ENCODE results near the gene ANO10.
A peak's percentile ranks its signal among the peaks of the same experiment; 100 is the strongest.

ANO10 gene

DNA sequence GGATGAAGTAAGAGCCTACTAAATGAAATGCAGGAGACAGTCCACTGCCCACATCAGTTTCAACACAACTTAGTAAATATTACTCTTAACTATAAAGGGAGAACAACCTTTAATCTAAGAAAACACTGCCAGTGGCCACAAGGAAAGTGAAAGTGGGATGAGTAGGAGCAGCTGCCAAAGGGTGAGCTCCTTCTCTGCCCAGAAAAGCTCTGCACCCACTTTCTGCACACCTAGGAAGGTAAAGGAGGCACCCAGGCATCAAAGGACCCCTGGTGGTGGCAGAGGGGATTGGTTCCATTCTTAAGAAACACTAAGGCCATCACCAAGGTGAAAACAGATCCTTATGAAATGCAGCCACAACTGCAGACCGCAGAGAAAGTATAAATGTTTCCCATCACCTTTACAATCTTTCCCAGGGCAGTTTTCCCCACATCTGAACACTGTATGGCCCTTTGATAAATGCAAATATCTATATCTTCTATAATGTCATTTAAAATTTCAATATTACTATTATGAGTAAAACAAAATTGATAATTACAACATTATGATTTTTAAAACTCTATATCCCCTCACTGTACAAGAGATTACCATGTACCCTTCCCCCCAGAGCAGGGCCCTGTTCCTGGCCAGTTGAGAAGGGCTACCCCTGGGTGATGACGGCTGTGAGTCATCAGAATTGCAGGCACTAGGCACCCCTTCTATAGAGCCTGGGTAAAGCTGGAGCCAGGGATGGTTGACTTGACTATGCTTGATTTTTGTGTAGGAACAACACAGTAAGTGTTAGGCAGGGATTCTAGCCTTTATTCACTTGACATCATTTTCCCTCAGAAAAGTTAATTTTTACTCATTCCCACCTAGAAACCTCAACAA is 243.5 kb downstream of the ANO10 start:
- DNase-seq = peak; percentile 71
- no peak overlapping the region for H2AK5ac ChIP-seq (ENCODE audit: low read length)
- H3K56ac ChIP-seq (ENCODE audit: low read length) = no peak overlapping the region
- no peak overlapping the region for H3K18ac ChIP-seq (ENCODE audit: low read length)
- no peaks in the 10 kb centered on the region for H3K79me2 ChIP-seq (ENCODE audit: control insufficient read depth, insufficient read depth, low read length)
- H2BK15ac ChIP-seq (replicated peaks; ENCODE audit: low read depth) = no peak overlapping the region
- H3K36me3 ChIP-seq (ENCODE audit: control insufficient read depth, insufficient read depth, low read length) = no peaks in the 10 kb centered on the region
- no peak overlapping the region for H2BK120ac ChIP-seq (ENCODE audit: low read depth, low read length)
- H3K4me1 ChIP-seq (ENCODE audit: control insufficient read depth, low read depth, low read length) = peaks cover 4% of the 10 kb centered on the region
- H3K79me1 ChIP-seq (ENCODE audit: low read length) = no peaks in the 10 kb centered on the region
- H3K4me2 ChIP-seq (ENCODE audit: low read length) = no peak overlapping the region
- no peaks in the 10 kb centered on the region for H3K27me3 ChIP-seq (ENCODE audit: insufficient read depth, low read length, poor library complexity)
- H3K9ac ChIP-seq (ENCODE audit: low read length) = no peak overlapping the region
- H3K23ac ChIP-seq (ENCODE audit: low read length) = no peak overlapping the region
- peak overlapping the region; percentile 36 for H3K4ac ChIP-seq (ENCODE audit: low read depth, low read length)
- no peak overlapping the region for H3K27ac ChIP-seq (ENCODE audit: low read depth, low read length)
- H3K4me3 ChIP-seq (ENCODE audit: low read length) = no peak overlapping the region
- H4K8ac ChIP-seq (ENCODE audit: low read depth, low read length) = no peak overlapping the region
- WGBS (ENCODE audit: extremely low coverage, insufficient coverage, low lambda C conversion rate) = no CpG with 5 or more reads among the region's 2 CpGs
- no peak overlapping the region for H4K5ac ChIP-seq (ENCODE audit: low read length)
- H2BK5ac ChIP-seq (ENCODE audit: low read length) = no peak overlapping the region

GRCh38 chr3:43373560-43373928 is 248.3 kb downstream of the ANO10 start:
- Histone ChIP-seq H3K23ac (ENCODE audit: low read length) (no peak overlapping the region), H3K36me3 (ENCODE audit: control insufficient read depth, insufficient read depth, low read length) (no peaks in the 10 kb centered on the region), H3K27ac (ENCODE audit: low read depth, low read length) (no peak overlapping the region), H2BK5ac (ENCODE audit: low read length) (no peak overlapping the region), H3K4me1 (ENCODE audit: control insufficient read depth, low read depth, low read length) (peaks cover 16% of the 10 kb centered on the region), H3K27me3 (ENCODE audit: insufficient read depth, low read length, poor library complexity) (no peaks in the 10 kb centered on the region), H2BK15ac (replicated peaks; ENCODE audit: low read depth) (no peak overlapping the region), H3K4me2 (ENCODE audit: low read length) (no peak overlapping the region), H2BK120ac (ENCODE audit: low read depth, low read length) (no peak overlapping the region), H3K79me1 (ENCODE audit: low read length) (no peaks in the 10 kb centered on the region), H3K18ac (ENCODE audit: low read length) (no peak overlapping the region), H3K9ac (ENCODE audit: low read length) (no peak overlapping the region), H2AK5ac (ENCODE audit: low read length) (no peak overlapping the region), H3K79me2 (ENCODE audit: control insufficient read depth, insufficient read depth, low read length) (no peaks in the 10 kb centered on the region), H4K5ac (ENCODE audit: low read length) (peak overlapping the region; percentile 42), H3K4me3 (ENCODE audit: low read length) (no peak overlapping the region), H4K8ac (ENCODE audit: low read depth, low read length) (no peak overlapping the region), H3K4ac (ENCODE audit: low read depth, low read length) (no peak overlapping the region), H3K56ac (ENCODE audit: low read length) (no peak overlapping the region)
- no CpG with 5 or more reads among the region's 3 CpGs for WGBS (ENCODE audit: extremely low coverage, insufficient coverage, low lambda C conversion rate)
- DNase-seq = no peak

DNA sequence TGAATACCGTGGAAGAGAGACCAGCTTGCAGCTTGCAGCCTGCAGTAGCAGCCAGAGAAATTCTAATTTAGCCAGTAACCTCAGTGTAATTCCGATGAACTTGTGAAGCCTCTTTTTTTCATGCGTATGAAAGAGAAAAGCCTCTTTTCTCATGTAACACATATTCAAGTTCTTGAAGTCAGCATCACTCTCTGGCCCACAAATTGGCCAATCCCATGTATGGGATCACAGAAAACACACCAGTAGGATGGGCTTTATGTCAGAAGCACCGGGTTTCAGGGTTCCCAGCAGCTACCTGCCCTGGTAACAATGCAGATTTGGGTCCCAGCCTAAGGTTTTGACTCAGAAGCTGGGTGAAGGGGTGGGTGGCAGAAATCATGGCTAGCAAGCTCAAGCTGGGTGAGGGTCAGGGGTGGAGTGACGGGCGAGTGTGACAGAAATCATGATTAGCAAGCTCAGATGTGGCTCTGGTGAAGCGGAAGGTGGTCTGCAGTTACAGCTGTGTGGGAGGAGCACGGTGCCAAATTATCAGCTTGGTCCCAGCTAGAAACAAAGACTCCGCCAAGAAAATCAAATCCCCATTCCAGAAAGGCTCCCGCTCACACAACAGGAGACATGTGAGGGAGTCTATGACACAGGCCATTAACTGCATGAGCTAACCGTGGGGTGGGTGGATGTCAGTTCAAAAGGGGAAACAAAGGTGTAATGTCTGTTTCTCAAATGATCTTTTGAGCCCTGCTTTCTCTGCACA is 248.8 kb downstream of the ANO10 start:
- H3K4me2 ChIP-seq (ENCODE audit: low read length) = no peak overlapping the region
- H3K79me2 ChIP-seq (ENCODE audit: control insufficient read depth, insufficient read depth, low read length) = no peaks in the 10 kb centered on the region
- H3K27me3 ChIP-seq (ENCODE audit: insufficient read depth, low read length, poor library complexity) = no peaks in the 10 kb centered on the region
- H3K36me3 ChIP-seq (ENCODE audit: control insufficient read depth, insufficient read depth, low read length) = no peaks in the 10 kb centered on the region
- no peak overlapping the region for H2AK5ac ChIP-seq (ENCODE audit: low read length)
- no peak overlapping the region for H3K27ac ChIP-seq (ENCODE audit: low read depth, low read length)
- H2BK5ac ChIP-seq (ENCODE audit: low read length) = no peak overlapping the region
- no CpG with 5 or more reads among the region's 11 CpGs for WGBS (ENCODE audit: extremely low coverage, insufficient coverage, low lambda C conversion rate)
- no peak overlapping the region for H3K4ac ChIP-seq (ENCODE audit: low read depth, low read length)
- H3K79me1 ChIP-seq (ENCODE audit: low read length) = no peaks in the 10 kb centered on the region
- DNase-seq = peak; percentile 42
- no peak overlapping the region for H3K4me3 ChIP-seq (ENCODE audit: low read length)
- H2BK15ac ChIP-seq (replicated peaks; ENCODE audit: low read depth) = no peak overlapping the region
- H2BK120ac ChIP-seq (ENCODE audit: low read depth, low read length) = no peak overlapping the region
- H3K18ac ChIP-seq (ENCODE audit: low read length) = no peak overlapping the region
- H4K8ac ChIP-seq (ENCODE audit: low read depth, low read length) = no peak overlapping the region
- no peak overlapping the region for H3K56ac ChIP-seq (ENCODE audit: low read length)
- no peak overlapping the region for H4K5ac ChIP-seq (ENCODE audit: low read length)
- no peak overlapping the region for H3K9ac ChIP-seq (ENCODE audit: low read length)
- H3K23ac ChIP-seq (ENCODE audit: low read length) = no peak overlapping the region
- H3K4me1 ChIP-seq (ENCODE audit: control insufficient read depth, low read depth, low read length) = peaks cover 16% of the 10 kb centered on the region

DNA sequence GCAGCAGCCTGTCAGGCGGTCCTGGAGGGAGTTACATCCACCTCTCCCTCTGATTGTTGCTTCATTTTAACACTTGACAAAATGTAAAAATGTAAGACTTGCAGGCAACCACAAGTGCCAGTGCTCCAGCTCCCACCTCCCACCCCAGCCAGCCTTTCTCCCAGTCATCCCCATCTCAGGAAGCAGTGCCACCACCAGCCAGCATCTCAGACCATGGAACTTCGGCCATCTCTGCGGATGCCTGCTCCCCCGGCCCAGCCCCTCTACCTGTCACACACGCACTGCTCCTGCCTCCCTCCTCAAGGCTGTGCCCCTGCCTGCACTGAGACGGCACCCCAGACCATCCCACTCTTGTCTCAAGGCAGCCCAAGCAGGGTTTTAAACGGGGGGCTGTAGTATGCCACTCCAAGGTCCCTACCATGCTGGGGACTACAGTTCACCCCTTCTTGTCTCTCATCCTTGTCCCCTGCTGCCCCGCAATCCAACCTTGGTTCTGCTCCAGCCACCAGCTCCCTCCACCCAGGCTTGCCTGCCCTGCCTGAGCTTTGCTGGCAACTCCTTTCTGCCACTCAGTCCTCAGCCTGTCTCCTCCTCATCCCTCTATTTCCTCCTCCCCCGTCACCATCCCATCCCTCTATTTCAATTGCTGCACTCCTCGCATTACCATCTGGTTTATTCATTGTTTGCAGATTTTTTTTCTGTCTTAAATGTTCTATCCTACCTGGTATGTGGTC is 249.6 kb downstream of the ANO10 start:
- no peak overlapping the region for H2BK5ac ChIP-seq (ENCODE audit: low read length)
- peaks cover 16% of the 10 kb centered on the region for H3K4me1 ChIP-seq (ENCODE audit: control insufficient read depth, low read depth, low read length)
- DNase-seq = no peak
- WGBS (ENCODE audit: extremely low coverage, insufficient coverage, low lambda C conversion rate) = 100% methylated on average over 2 of the region's 10 CpGs
- no peaks in the 10 kb centered on the region for H3K79me1 ChIP-seq (ENCODE audit: low read length)
- H2AK5ac ChIP-seq (ENCODE audit: low read length) = no peak overlapping the region
- H3K23ac ChIP-seq (ENCODE audit: low read length) = peak overlapping the region; percentile 60
- H3K56ac ChIP-seq (ENCODE audit: low read length) = peak overlapping the region; percentile 6
- no peak overlapping the region for H3K18ac ChIP-seq (ENCODE audit: low read length)
- H2BK15ac ChIP-seq (replicated peaks; ENCODE audit: low read depth) = no peak overlapping the region
- no peak overlapping the region for H3K4me3 ChIP-seq (ENCODE audit: low read length)
- no peak overlapping the region for H3K4ac ChIP-seq (ENCODE audit: low read depth, low read length)
- H3K36me3 ChIP-seq (ENCODE audit: control insufficient read depth, insufficient read depth, low read length) = no peaks in the 10 kb centered on the region
- H3K9ac ChIP-seq (ENCODE audit: low read length) = no peak overlapping the region
- H3K79me2 ChIP-seq (ENCODE audit: control insufficient read depth, insufficient read depth, low read length) = no peaks in the 10 kb centered on the region
- H3K27ac ChIP-seq (ENCODE audit: low read depth, low read length) = no peak overlapping the region
- H4K5ac ChIP-seq (ENCODE audit: low read length) = no peak overlapping the region
- no peak overlapping the region for H4K8ac ChIP-seq (ENCODE audit: low read depth, low read length)
- no peak overlapping the region for H2BK120ac ChIP-seq (ENCODE audit: low read depth, low read length)
- no peaks in the 10 kb centered on the region for H3K27me3 ChIP-seq (ENCODE audit: insufficient read depth, low read length, poor library complexity)
- H3K4me2 ChIP-seq (ENCODE audit: low read length) = no peak overlapping the region

DNA sequence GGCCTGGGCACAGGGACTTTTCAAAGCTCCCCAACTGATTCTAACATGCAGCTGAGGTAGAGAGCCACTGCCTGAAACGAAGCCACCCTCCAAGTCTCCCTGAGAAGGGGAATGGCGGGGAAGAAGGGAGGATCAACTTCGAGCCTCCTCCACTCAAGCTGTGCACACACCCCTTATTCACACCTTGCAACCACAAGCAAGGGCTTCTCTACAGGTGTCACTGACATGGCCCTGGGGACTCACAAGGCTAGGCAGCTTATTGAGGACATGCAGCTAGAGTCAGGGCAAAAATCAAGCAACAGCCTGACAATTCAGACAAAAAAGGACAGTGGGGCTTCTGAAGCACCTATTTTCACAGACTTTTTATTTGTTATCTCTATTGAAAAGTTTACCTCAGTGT is 250.3 kb downstream of the ANO10 start:
- WGBS (ENCODE audit: extremely low coverage, insufficient coverage, low lambda C conversion rate) = no CpG with 5 or more reads among the region's 3 CpGs
- DNase-seq = no peak
- H4K5ac ChIP-seq (ENCODE audit: low read length) = no peak overlapping the region

More for the DNA sequence above, 250.3 kb downstream of the ANO10 start:
- H3K27me3 ChIP-seq (ENCODE audit: insufficient read depth, low read length, poor library complexity) = no peaks in the 10 kb centered on the region
- H3K27ac ChIP-seq (ENCODE audit: low read depth, low read length) = no peak overlapping the region
- H3K9ac ChIP-seq (ENCODE audit: low read length) = no peak overlapping the region
- H2BK5ac ChIP-seq (ENCODE audit: low read length) = no peak overlapping the region
- no peak overlapping the region for H3K4ac ChIP-seq (ENCODE audit: low read depth, low read length)
- H3K4me2 ChIP-seq (ENCODE audit: low read length) = no peak overlapping the region
- no peaks in the 10 kb centered on the region for H3K79me2 ChIP-seq (ENCODE audit: control insufficient read depth, insufficient read depth, low read length)
- no peak overlapping the region for H3K18ac ChIP-seq (ENCODE audit: low read length)
- no peak overlapping the region for H2BK120ac ChIP-seq (ENCODE audit: low read depth, low read length)
- no peak overlapping the region for H2AK5ac ChIP-seq (ENCODE audit: low read length)
- no peak overlapping the region for H3K4me3 ChIP-seq (ENCODE audit: low read length)
- no peak overlapping the region for H3K56ac ChIP-seq (ENCODE audit: low read length)
- no peak overlapping the region for H2BK15ac ChIP-seq (replicated peaks; ENCODE audit: low read depth)
- H3K36me3 ChIP-seq (ENCODE audit: control insufficient read depth, insufficient read depth, low read length) = no peaks in the 10 kb centered on the region
- no peak overlapping the region for H4K8ac ChIP-seq (ENCODE audit: low read depth, low read length)
- H3K23ac ChIP-seq (ENCODE audit: low read length) = no peak overlapping the region
- peaks cover 16% of the 10 kb centered on the region for H3K4me1 ChIP-seq (ENCODE audit: control insufficient read depth, low read depth, low read length)
- H3K79me1 ChIP-seq (ENCODE audit: low read length) = no peaks in the 10 kb centered on the region
